ENCODE results near the gene PNMA6F. TPM values are rescaled to one million over a fixed set of nuclear protein-coding genes. Genes with fewer than 3 reads are reported as not detected.

The PNMA6F gene
- total RNA-seq, 1 experiment from 2014 or later: not detected

DNA sequence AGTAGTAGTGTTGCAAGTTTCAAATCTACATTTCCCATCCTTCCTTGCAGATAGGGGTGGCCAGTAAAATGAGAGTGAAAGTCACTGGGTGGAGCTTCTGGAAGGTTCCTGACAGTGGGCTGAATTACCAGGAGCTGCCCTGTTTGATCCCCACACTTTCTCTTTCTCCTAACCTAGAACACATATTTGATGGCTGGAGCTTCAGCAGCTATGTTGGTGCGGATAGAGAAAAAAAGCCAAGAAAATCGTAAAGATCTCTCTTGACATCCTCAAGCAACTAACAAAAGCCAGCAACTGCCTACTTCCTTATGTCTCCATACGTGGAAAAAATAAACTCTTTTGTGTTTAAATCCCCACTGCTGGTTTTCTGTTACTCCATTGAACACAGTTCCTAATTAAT, 44.6 kb upstream of the PNMA6F start:
- CTCF ChIA-PET: no interaction called here
- H3K4me3 Mint-ChIP-seq (ENCODE audit: low read depth, unreplicated experiment): no peak overlapping the region
- no peaks in the 10 kb centered on the region for H3K9me3 Mint-ChIP-seq (ENCODE audit: low read depth, unreplicated experiment)
- intact Hi-C loops (cut with micrococcal nuclease; ENCODE audit: unreplicated experiment): no loop called here
- no peak for DNase-seq
- peaks cover 70% of the 10 kb centered on the region for H3K27me3 Mint-ChIP-seq (ENCODE audit: unreplicated experiment)
- no peaks in the 10 kb centered on the region for H3K36me3 Mint-ChIP-seq (ENCODE audit: insufficient read depth, unreplicated experiment)
- H3K27ac Mint-ChIP-seq (ENCODE audit: unreplicated experiment): no peak overlapping the region
- H3K4me1 Mint-ChIP-seq (ENCODE audit: low read depth, unreplicated experiment): no peaks in the 10 kb centered on the region
- no TSS peak for BruUV-seq (replicated peaks)
- TF ChIP-seq, protein P1, sequence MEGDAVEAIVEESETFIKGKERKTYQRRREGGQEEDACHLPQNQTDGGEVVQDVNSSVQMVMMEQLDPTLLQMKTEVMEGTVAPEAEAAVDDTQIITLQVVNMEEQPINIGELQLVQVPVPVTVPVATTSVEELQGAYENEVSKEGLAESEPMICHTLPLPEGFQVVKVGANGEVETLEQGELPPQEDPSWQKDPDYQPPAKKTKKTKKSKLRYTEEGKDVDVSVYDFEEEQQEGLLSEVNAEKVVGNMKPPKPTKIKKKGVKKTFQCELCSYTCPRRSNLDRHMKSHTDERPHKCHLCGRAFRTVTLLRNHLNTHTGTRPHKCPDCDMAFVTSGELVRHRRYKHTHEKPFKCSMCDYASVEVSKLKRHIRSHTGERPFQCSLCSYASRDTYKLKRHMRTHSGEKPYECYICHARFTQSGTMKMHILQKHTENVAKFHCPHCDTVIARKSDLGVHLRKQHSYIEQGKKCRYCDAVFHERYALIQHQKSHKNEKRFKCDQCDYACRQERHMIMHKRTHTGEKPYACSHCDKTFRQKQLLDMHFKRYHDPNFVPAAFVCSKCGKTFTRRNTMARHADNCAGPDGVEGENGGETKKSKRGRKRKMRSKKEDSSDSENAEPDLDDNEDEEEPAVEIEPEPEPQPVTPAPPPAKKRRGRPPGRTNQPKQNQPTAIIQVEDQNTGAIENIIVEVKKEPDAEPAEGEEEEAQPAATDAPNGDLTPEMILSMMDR (IDR thresholded peaks at IDR 0.05; ENCODE audit: unreplicated experiment): no peak

DNA sequence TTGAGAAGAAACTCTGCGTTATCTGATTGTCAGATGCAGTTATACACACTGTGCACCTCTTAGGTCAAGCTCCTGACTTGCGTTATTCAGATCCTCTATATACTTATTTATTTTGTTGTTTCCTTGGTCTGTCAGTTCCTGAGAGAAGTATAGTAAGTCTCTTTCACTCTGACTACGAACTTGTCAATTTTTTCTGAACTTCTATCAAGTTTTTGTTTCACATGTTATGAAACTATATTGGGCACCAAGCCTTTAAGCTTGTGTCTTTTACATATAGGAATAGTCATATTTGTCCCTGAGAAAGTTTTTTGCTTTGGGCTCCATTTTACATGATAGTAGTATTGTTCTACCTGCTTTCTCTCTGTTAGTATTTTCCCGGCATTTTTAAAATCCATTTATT, 44.1 kb upstream of the PNMA6F start:
- BruUV-seq (replicated peaks): no TSS peak
- no peak overlapping the region for H3K4me3 Mint-ChIP-seq (ENCODE audit: low read depth, unreplicated experiment)
- H3K36me3 Mint-ChIP-seq (ENCODE audit: insufficient read depth, unreplicated experiment): no peaks in the 10 kb centered on the region
- TF ChIP-seq, protein P1 (IDR thresholded peaks at IDR 0.05; ENCODE audit: unreplicated experiment): no peak
- CTCF ChIA-PET: no interaction called here
- H3K9me3 Mint-ChIP-seq (ENCODE audit: low read depth, unreplicated experiment): no peaks in the 10 kb centered on the region
- DNase-seq: no peak
- no peak overlapping the region for H3K27ac Mint-ChIP-seq (ENCODE audit: unreplicated experiment)
- intact Hi-C loops (cut with micrococcal nuclease; ENCODE audit: unreplicated experiment): no loop called here
- H3K4me1 Mint-ChIP-seq (ENCODE audit: low read depth, unreplicated experiment): no peaks in the 10 kb centered on the region
- H3K27me3 Mint-ChIP-seq (ENCODE audit: unreplicated experiment): peaks cover 65% of the 10 kb centered on the region

DNA sequence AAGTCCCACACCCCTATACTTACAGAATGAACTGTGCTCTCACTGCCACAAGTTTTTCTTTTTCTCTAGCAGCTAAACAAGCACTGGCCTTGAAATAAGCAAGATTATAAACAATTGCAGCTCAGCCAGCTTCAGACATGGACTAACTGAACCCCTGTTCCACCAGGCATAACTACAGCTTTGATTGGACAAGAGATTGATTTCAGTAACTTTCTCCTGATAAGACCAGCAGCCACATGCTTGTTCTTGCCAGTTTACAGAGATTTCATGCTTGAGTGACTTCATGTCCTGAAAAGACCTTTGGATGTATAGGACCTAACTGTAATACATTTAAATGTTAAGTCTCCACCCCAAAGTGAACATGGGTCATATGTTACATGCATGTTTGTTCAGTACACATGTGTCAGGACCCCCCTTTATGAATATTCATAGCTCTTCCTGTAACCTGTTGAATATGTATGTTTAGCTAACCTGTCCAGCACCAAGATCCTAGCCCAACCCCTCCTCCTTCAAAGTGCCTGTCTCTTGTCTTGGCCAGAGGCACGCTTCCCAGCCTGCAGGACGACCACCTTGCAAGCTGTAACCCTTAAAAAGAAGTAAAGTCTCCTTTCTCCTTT, 40.3 kb upstream of the PNMA6F start:
- Mint-ChIP-seq H3K4me3 (ENCODE audit: low read depth, unreplicated experiment) (no peak overlapping the region), H3K4me1 (ENCODE audit: low read depth, unreplicated experiment) (no peaks in the 10 kb centered on the region), H3K36me3 (ENCODE audit: insufficient read depth, unreplicated experiment) (no peaks in the 10 kb centered on the region), H3K27ac (ENCODE audit: unreplicated experiment) (no peak overlapping the region), H3K9me3 (ENCODE audit: low read depth, unreplicated experiment) (no peaks in the 10 kb centered on the region), H3K27me3 (ENCODE audit: unreplicated experiment) (peaks cover 41% of the 10 kb centered on the region)
- CTCF ChIA-PET: no interaction called here
- no TSS peak for BruUV-seq (replicated peaks)
- DNase-seq: no peak
- TF ChIP-seq, protein P1 (IDR thresholded peaks at IDR 0.05; ENCODE audit: unreplicated experiment): no peak
- intact Hi-C loops (cut with micrococcal nuclease; ENCODE audit: unreplicated experiment): no loop called here

DNA sequence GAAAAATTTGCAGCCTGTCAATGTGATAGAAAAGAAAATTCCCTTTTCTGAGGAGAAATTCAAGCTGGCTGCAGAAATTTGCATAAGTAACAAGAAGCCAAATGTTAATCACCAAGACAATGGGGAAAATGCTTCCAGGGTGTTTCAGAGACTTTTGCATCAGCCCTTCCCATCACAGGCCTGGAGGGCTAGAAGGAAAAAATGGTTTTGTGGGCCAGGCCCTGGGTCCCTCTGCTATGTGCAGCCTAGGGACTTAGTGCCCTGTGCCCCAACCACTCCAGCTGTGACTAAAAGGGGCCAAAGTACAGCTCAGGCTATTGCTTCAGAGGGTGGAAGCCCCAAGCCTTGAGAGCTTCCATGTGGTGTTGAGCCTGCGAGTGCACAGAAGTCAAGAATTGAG, 36.3 kb upstream of the PNMA6F start:
- H3K27ac Mint-ChIP-seq (ENCODE audit: unreplicated experiment): no peak overlapping the region
- no peaks in the 10 kb centered on the region for H3K9me3 Mint-ChIP-seq (ENCODE audit: low read depth, unreplicated experiment)
- TF ChIP-seq, protein P1 (IDR thresholded peaks at IDR 0.05; ENCODE audit: unreplicated experiment): no peak
- peaks cover 2% of the 10 kb centered on the region for H3K36me3 Mint-ChIP-seq (ENCODE audit: insufficient read depth, unreplicated experiment)
- intact Hi-C loops (cut with micrococcal nuclease; ENCODE audit: unreplicated experiment): no loop called here
- CTCF ChIA-PET: no interaction called here
- no peak for DNase-seq
- H3K4me1 Mint-ChIP-seq (ENCODE audit: low read depth, unreplicated experiment): no peaks in the 10 kb centered on the region
- H3K4me3 Mint-ChIP-seq (ENCODE audit: low read depth, unreplicated experiment): no peak overlapping the region
- H3K27me3 Mint-ChIP-seq (ENCODE audit: unreplicated experiment): peaks cover 20% of the 10 kb centered on the region
- BruUV-seq (replicated peaks): no TSS peak

Measured in Calu3 (cell line).